ENCODE results near the gene MLF2. TPM values are rescaled to one million over a fixed set of nuclear protein-coding genes. Genes with fewer than 3 reads are reported as not detected.

The MLF2 gene
- total and polyA plus RNA-seq, 9 of the 15 experiments (the other 6 are each of a cell fraction or from before 2014, with no cell fraction given): 11.4 to 190 (median 139) TPM

DNA sequence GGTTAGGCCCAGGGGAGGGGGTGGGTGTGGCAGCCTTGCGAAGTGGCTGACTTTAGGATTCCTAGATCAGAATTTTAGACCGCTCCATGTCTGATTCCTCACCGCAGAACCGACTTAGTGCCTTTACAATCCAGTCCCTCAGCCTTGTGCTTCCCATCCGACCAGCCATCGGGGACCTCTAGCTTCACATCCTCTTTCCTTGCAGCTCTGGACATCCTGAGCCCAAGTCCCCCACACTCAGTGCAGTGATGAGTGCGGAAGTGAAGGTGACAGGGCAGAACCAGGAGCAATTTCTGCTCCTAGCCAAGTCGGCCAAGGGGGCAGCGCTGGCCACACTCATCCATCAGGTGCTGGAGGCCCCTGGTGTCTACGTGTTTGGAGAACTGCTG is 28.5 kb downstream of the MLF2 start (continued):
- TF ChIP-seq ZC3H4 (CRISPR knock-in tag; IDR thresholded peaks at IDR 0.05; ENCODE audit: borderline replicate concordance) (0 out of 2 replicates have a peak, but pooled peaks have one; percentile 21), L3MBTL2 (IDR thresholded peaks at IDR 0.05) (peak; percentile 81), FOXJ3 (CRISPR knock-in tag; IDR thresholded peaks at IDR 0.05) (no peak), MYC (IDR thresholded peaks at IDR 0.05; ENCODE audit: low read depth, low read length) (no peak), MYC (CRISPR knock-in tag; IDR thresholded peaks at IDR 0.05; ENCODE audit: borderline replicate concordance, low read depth) (peak; percentile 2; the same call in 1 of the 2 replicates), HSF4 (CRISPR knock-in tag; IDR thresholded peaks at IDR 0.05; ENCODE audit: borderline replicate concordance) (no peak), PTRF (tag; IDR thresholded peaks at IDR 0.05) (no peak), ZNF764 (CRISPR knock-in tag; IDR thresholded peaks at IDR 0.05; ENCODE audit: low read depth) (no peak), ZNF175 (CRISPR knock-in tag; IDR thresholded peaks at IDR 0.05; ENCODE audit: low read depth) (0 out of 2 replicates have a peak, but pooled peaks have one; percentile 34), XRCC3 (IDR thresholded peaks at IDR 0.05) (no peak), CBX3 (IDR thresholded peaks at IDR 0.05; ENCODE audit: borderline replicate concordance in 1 of 2, low read length in 2 of 2) (no peak), MTA3 (IDR thresholded peaks at IDR 0.05; ENCODE audit: borderline replicate concordance) (no peak), TCF7 (IDR thresholded peaks at IDR 0.05; ENCODE audit: borderline replicate concordance) (no peak), TBL1XR1 (IDR thresholded peaks at IDR 0.05; ENCODE audit: low read length in 2 of 2) (no peak), DPF2 (IDR thresholded peaks at IDR 0.05) (no peak), TFAM (CRISPR knock-in tag; conservative IDR thresholded peaks at IDR 0.05) (no peak), ZNF184 (CRISPR knock-in tag; IDR thresholded peaks at IDR 0.05) (no peak)
- TF ChIP-seq, protein P1, sequence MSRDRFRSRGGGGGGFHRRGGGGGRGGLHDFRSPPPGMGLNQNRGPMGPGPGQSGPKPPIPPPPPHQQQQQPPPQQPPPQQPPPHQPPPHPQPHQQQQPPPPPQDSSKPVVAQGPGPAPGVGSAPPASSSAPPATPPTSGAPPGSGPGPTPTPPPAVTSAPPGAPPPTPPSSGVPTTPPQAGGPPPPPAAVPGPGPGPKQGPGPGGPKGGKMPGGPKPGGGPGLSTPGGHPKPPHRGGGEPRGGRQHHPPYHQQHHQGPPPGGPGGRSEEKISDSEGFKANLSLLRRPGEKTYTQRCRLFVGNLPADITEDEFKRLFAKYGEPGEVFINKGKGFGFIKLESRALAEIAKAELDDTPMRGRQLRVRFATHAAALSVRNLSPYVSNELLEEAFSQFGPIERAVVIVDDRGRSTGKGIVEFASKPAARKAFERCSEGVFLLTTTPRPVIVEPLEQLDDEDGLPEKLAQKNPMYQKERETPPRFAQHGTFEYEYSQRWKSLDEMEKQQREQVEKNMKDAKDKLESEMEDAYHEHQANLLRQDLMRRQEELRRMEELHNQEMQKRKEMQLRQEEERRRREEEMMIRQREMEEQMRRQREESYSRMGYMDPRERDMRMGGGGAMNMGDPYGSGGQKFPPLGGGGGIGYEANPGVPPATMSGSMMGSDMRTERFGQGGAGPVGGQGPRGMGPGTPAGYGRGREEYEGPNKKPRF (IDR thresholded peaks at IDR 0.05; ENCODE audit: low read depth, low read length): no peak
- TF ChIP-seq, protein P2, sequence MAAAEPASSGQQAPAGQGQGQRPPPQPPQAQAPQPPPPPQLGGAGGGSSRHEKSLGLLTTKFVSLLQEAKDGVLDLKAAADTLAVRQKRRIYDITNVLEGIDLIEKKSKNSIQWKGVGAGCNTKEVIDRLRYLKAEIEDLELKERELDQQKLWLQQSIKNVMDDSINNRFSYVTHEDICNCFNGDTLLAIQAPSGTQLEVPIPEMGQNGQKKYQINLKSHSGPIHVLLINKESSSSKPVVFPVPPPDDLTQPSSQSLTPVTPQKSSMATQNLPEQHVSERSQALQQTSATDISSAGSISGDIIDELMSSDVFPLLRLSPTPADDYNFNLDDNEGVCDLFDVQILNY (CRISPR knock-in tag; IDR thresholded peaks at IDR 0.05): no peak
- TF ChIP-seq, protein P3, sequence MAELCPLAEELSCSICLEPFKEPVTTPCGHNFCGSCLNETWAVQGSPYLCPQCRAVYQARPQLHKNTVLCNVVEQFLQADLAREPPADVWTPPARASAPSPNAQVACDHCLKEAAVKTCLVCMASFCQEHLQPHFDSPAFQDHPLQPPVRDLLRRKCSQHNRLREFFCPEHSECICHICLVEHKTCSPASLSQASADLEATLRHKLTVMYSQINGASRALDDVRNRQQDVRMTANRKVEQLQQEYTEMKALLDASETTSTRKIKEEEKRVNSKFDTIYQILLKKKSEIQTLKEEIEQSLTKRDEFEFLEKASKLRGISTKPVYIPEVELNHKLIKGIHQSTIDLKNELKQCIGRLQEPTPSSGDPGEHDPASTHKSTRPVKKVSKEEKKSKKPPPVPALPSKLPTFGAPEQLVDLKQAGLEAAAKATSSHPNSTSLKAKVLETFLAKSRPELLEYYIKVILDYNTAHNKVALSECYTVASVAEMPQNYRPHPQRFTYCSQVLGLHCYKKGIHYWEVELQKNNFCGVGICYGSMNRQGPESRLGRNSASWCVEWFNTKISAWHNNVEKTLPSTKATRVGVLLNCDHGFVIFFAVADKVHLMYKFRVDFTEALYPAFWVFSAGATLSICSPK (IDR thresholded peaks at IDR 0.05; ENCODE audit: borderline replicate concordance): no peak
- TF ChIP-seq, protein P4, sequence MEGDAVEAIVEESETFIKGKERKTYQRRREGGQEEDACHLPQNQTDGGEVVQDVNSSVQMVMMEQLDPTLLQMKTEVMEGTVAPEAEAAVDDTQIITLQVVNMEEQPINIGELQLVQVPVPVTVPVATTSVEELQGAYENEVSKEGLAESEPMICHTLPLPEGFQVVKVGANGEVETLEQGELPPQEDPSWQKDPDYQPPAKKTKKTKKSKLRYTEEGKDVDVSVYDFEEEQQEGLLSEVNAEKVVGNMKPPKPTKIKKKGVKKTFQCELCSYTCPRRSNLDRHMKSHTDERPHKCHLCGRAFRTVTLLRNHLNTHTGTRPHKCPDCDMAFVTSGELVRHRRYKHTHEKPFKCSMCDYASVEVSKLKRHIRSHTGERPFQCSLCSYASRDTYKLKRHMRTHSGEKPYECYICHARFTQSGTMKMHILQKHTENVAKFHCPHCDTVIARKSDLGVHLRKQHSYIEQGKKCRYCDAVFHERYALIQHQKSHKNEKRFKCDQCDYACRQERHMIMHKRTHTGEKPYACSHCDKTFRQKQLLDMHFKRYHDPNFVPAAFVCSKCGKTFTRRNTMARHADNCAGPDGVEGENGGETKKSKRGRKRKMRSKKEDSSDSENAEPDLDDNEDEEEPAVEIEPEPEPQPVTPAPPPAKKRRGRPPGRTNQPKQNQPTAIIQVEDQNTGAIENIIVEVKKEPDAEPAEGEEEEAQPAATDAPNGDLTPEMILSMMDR (IDR thresholded peaks at IDR 0.05 in 2 of 3, conservative IDR thresholded peaks at IDR 0.05 in 1 of 3; ENCODE audit: insufficient read depth in 2 of 3, low read depth in 1 of 3, low read length in 3 of 3): no peak
- TF ChIP-seq, protein P5, sequence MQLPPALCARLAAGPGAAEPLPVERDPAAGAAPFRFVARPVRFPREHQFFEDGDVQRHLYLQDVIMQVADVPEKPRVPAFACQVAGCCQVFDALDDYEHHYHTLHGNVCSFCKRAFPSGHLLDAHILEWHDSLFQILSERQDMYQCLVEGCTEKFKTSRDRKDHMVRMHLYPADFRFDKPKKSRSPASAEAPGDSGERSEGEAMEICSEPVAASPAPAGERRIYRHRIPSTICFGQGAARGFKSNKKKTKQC (CRISPR knock-in tag; IDR thresholded peaks at IDR 0.05): 0 out of 2 replicates have a peak, but pooled peaks have one; percentile 6

Data from K562 (cell line).